Measurements from ENCODE around the gene PRKCH.

PRKCH gene

GRCh38 chr14:61365667-61366212 is 44.4 kb downstream of the PRKCH start:
- DNase-seq (ENCODE audit: extremely low read depth, low read depth) = no peak
- no peak for TF ChIP-seq CTCF (IDR thresholded peaks at IDR 0.05; ENCODE audit: low read depth, low read length, missing control alignments)
- H3K4me3 ChIP-seq (replicated peaks; ENCODE audit: low read depth, low read length) = no peak overlapping the region

GRCh38 chr14:61368114-61368710 is 46.8 kb downstream of the PRKCH start:
- no peak for TF ChIP-seq CTCF (IDR thresholded peaks at IDR 0.05; ENCODE audit: low read depth, low read length, missing control alignments)
- no peak overlapping the region for H3K4me3 ChIP-seq (replicated peaks; ENCODE audit: low read depth, low read length)
- no peak for DNase-seq (ENCODE audit: extremely low read depth, low read depth)

GRCh38 chr14:61368781-61369453 is 47.5 kb downstream of the PRKCH start:
- TF ChIP-seq CTCF (IDR thresholded peaks at IDR 0.05; ENCODE audit: low read depth, low read length, missing control alignments) = no peak
- no peak overlapping the region for H3K4me3 ChIP-seq (replicated peaks; ENCODE audit: low read depth, low read length)
- DNase-seq (ENCODE audit: extremely low read depth, low read depth) = no peak

- DNase-seq (ENCODE audit: extremely low read depth, low read depth) = no peak
- no peak for TF ChIP-seq CTCF (IDR thresholded peaks at IDR 0.05; ENCODE audit: low read depth, low read length, missing control alignments)
- H3K4me3 ChIP-seq (replicated peaks; ENCODE audit: low read depth, low read length) = no peak overlapping the region
These were observed 48.1 kb downstream of the PRKCH start for GRCh38 chr14:61369454-61369810.

GRCh38 chr14:61372379-61372778 is 51.0 kb downstream of the PRKCH start:
- H3K4me3 ChIP-seq (replicated peaks; ENCODE audit: low read depth, low read length) = no peak overlapping the region
- no peak for TF ChIP-seq CTCF (IDR thresholded peaks at IDR 0.05; ENCODE audit: low read depth, low read length, missing control alignments)
- DNase-seq (ENCODE audit: extremely low read depth, low read depth) = no peak

GRCh38 chr14:61372842-61373555 is 51.6 kb downstream of the PRKCH start:
- no peak for DNase-seq (ENCODE audit: extremely low read depth, low read depth)
- H3K4me3 ChIP-seq (replicated peaks; ENCODE audit: low read depth, low read length) = no peak overlapping the region
- TF ChIP-seq CTCF (IDR thresholded peaks at IDR 0.05; ENCODE audit: low read depth, low read length, missing control alignments) = no peak
